A673 (cell line): ENCODE results near the gene ASB9. TPM values are rescaled to one million over a fixed set of nuclear protein-coding genes. Genes with fewer than 3 reads are reported as not detected.

ENCODE experiments used
- BruUV-seq: library from RNA; stranded (reverse); fragments of 400-500 nt; replicated peaks from 2 replicates; lab custom pipeline; 2021; lab: Mats Ljungman, UMichigan
- CTCF ChIA-PET: fragments of 300-600 bp; sonication (Branson Sonifier 250); formaldehyde crosslinking; loops from one replicate; lab custom pipeline; 2022; ENCODE audit warnings: antibody characterized with exemption; lab: Charles Lee
- POLR2A ChIA-PET: fragments of 300-600 bp; sonication (Branson Sonifier 250); formaldehyde crosslinking; loops from one replicate; lab custom pipeline; 2022; ENCODE audit warnings: antibody characterized with exemption; ENCODE audit not compliant: low non-redundant PET; lab: Charles Lee
- DNase-seq: peaks from one replicate; pipeline ENCODE4 v3.0.0-alpha.2; 2015; ENCODE audit warnings: low spot score
- H3K27ac ChIP-seq: fragments of 200-600 bp; sonication (generic); 2 replicates; pipeline ENCODE4 v1.5.1; 2016; ENCODE audit warnings: mixed run types, low read depth, mild to moderate bottlenecking, mixed read lengths, antibody characterized with exemption, low read length; ENCODE audit not compliant: poor library complexity, severe bottlenecking
- H3K27me3 ChIP-seq: fragments of 200-600 bp; sonication (generic); replicated peaks from 2 replicates; pipeline ENCODE4 v1.6.1; 2017; ENCODE audit warnings: mixed run types, low read depth, mild to moderate bottlenecking, mixed read lengths, antibody characterized with exemption, low read length; ENCODE audit not compliant: insufficient read depth, poor library complexity
- H3K36me3 ChIP-seq: fragments of 200-600 bp; sonication (generic); 2 replicates; pipeline ENCODE4 v1.6.1; 2016; ENCODE audit warnings: mixed run types, mild to moderate bottlenecking, mixed read lengths, antibody characterized with exemption, low read length; ENCODE audit not compliant: insufficient read depth, poor library complexity, severe bottlenecking
- H3K4me1 ChIP-seq: fragments of 200-600 bp; sonication (generic); 2 replicates; pipeline ENCODE4 v1.6.1; 2017; ENCODE audit warnings: mixed run types, mild to moderate bottlenecking, mixed read lengths, antibody characterized with exemption, low read length; ENCODE audit not compliant: insufficient read depth, poor library complexity, severe bottlenecking
- H3K4me3 ChIP-seq: fragments of 200-600 bp; sonication (generic); 2 replicates; pipeline ENCODE4 v1.5.1; 2016; ENCODE audit warnings: low read depth, mixed run types, mild to moderate bottlenecking, mixed read lengths, low read length; ENCODE audit not compliant: poor library complexity, severe bottlenecking
- H3K9me3 ChIP-seq: fragments of 200-600 bp; sonication (generic); 2 replicates; pipeline ENCODE4 v1.6.1; 2016; ENCODE audit warnings: mixed run types, low read depth, mild to moderate bottlenecking, mixed read lengths, antibody characterized with exemption, low read length; ENCODE audit not compliant: poor library complexity, severe bottlenecking
- CTCF ChIP-seq: fragments of 300-800, 200-600 bp; sonication (generic); conservative IDR thresholded peaks from 2 replicates; pipeline ENCODE4 v1.5.1; 2017; ENCODE audit warnings: low read depth, mild to moderate bottlenecking, antibody characterized with exemption, low read length, moderate library complexity, mixed read lengths
- EZH2 ChIP-seq: fragments of 200-600 bp; sonication (generic); IDR thresholded peaks from 2 replicates; pipeline ENCODE4 v1.6.1; 2017; ENCODE audit warnings: borderline replicate concordance, low read depth, mild to moderate bottlenecking, mixed read lengths, antibody characterized with exemption, low read length; ENCODE audit not compliant: poor library complexity, severe bottlenecking
- intact Hi-C: fragments of 100-400 bp; cut with micrococcal nuclease; formaldehyde crosslinking; loops from one replicate; pipeline ENCODE4 v1.10.0; 2022; ENCODE audit not compliant: unreplicated experiment
- total RNA-seq: library from RNA; stranded (reverse); gene quantifications from 2 replicates; pipeline ENCODE4 v1.2.3, GENCODE V29; 2021

The ASB9 gene
- total RNA-seq, 1 experiment from 2014 or later = not detected

GRCh38 chrX:15240414-15240813 lies 29.5 kb downstream of the ASB9 start:
- CTCF ChIA-PET = no interaction called here
- no peak for DNase-seq
- Histone ChIP-seq H3K27me3 (no peaks in the 10 kb centered on the region), H3K27ac (no peak overlapping the region), H3K4me3 (no peak overlapping the region), H3K4me1 (no peaks in the 10 kb centered on the region), H3K9me3 (no peaks in the 10 kb centered on the region), H3K36me3 (no peaks in the 10 kb centered on the region)
- TF ChIP-seq CTCF (no peak), EZH2 (no peak)
- intact Hi-C loops = loop anchor here (5.0 kb wide), 1 partner anchor 1148 kb away; no protein-coding TSS in a partner anchor
- POLR2A ChIA-PET = no interaction called here
- BruUV-seq = no TSS peak

- Histone ChIP-seq H3K9me3 (no peaks in the 10 kb centered on the region), H3K4me3 (no peak overlapping the region), H3K4me1 (no peaks in the 10 kb centered on the region), H3K36me3 (no peaks in the 10 kb centered on the region), H3K27ac (no peak overlapping the region), H3K27me3 (no peaks in the 10 kb centered on the region)
- intact Hi-C loops = no loop called here
- no TSS peak for BruUV-seq
- POLR2A ChIA-PET = no interaction called here
- DNase-seq = no peak
- TF ChIP-seq EZH2 (no peak), CTCF (no peak)
- CTCF ChIA-PET = no interaction called here
These were observed 33.7 kb downstream of the ASB9 start for GRCh38 chrX:15236146-15236545.

- CTCF ChIA-PET = no interaction called here
- intact Hi-C loops = no loop called here
- Histone ChIP-seq H3K27ac (no peak overlapping the region), H3K27me3 (no peaks in the 10 kb centered on the region), H3K9me3 (no peaks in the 10 kb centered on the region), H3K4me3 (no peak overlapping the region), H3K36me3 (no peaks in the 10 kb centered on the region), H3K4me1 (no peaks in the 10 kb centered on the region)
- BruUV-seq = no TSS peak
- POLR2A ChIA-PET = no interaction called here
- DNase-seq = no peak
- TF ChIP-seq CTCF (no peak), EZH2 (no peak)
These were observed 34.9 kb downstream of the ASB9 start for GRCh38 chrX:15235001-15235400.
